Mononuclear cell (primary cell): Measurements from ENCODE around the gene METTL27. TPM values are rescaled to one million over a fixed set of nuclear protein-coding genes. Genes with fewer than 3 reads are reported as not detected.
"Not testable (repeated sequence)": the region's sequence is repeated elsewhere in the genome, so short reads cannot be mapped to it uniquely, and the experiment has no call there.

Experiments used
- H3K27me3 ChIP-seq: 2 replicates; pipeline ENCODE4 v1.6.0; 2011; ENCODE audit warnings: low read length, control low read depth; ENCODE audit not compliant: insufficient read depth
- H3K4me1 ChIP-seq: 2 replicates; pipeline ENCODE4 v1.5.1; 2011; ENCODE audit warnings: mild to moderate bottlenecking, low read length, control low read depth; ENCODE audit not compliant: insufficient read depth
- H3K4me3 ChIP-seq: 2 replicates; pipeline ENCODE4 v1.5.1; 2011; ENCODE audit warnings: mild to moderate bottlenecking, low read length, moderate library complexity
- H3K9me3 ChIP-seq: 2 replicates; pipeline ENCODE4 v1.5.1; 2011; ENCODE audit warnings: low read depth, mild to moderate bottlenecking, control low read depth, low read length
- total RNA-seq: library from RNA; depleted of rRNA; stranded (reverse); fragments of >200 nt; gene quantifications from one replicate; pipeline ENCODE4 v1.2.3, GENCODE V29; 2012

The METTL27 gene
- total RNA-seq, 1 donor: not detected

DNA sequence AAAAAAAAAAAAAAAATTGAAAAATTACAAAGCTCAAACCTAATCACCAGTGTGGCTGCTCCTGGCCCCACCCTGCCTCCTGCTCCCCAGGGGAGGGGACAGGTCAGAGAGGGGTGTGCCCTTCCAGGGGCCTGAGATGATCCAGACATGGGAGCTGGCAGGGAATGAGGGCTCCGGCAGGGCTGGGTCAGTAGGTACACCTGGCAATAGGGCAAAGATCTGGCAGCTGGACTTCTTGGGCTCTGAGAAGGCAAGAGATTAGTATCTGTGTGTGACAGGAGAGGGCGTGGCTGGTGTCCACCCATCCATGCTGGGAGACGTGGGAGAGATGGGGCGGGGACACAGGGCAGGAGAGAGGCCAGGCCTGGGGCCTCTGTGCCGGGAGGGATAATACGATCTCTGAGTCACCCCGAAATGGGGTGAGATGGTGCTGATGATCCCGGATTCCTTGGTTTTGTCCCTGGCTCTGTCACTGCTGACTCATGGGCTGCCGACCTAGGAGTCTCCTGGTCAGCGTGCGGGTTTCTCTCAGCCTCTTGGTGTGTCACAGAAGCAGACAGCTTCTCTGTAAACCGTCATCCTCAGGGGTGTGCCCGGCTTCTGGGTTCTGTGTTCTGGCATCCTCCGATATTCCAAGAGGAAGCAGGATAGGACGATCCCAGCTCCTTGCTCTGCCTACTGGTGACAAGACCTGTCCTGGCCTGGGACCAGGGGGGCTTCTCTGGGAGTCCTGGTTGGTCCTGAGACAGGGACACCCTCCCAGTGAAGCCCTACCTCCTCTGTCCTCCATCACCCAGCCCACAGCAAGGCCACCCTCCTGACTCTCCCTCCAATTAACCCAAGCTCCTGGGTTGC is 19.8 kb downstream of the METTL27 start:
- H3K27me3 ChIP-seq: no peaks in the 10 kb centered on the region
- H3K4me3 ChIP-seq: no peak overlapping the region
- H3K4me1 ChIP-seq: peaks cover 18% of the 10 kb centered on the region
- H3K9me3 ChIP-seq: no peaks in the 10 kb centered on the region

DNA sequence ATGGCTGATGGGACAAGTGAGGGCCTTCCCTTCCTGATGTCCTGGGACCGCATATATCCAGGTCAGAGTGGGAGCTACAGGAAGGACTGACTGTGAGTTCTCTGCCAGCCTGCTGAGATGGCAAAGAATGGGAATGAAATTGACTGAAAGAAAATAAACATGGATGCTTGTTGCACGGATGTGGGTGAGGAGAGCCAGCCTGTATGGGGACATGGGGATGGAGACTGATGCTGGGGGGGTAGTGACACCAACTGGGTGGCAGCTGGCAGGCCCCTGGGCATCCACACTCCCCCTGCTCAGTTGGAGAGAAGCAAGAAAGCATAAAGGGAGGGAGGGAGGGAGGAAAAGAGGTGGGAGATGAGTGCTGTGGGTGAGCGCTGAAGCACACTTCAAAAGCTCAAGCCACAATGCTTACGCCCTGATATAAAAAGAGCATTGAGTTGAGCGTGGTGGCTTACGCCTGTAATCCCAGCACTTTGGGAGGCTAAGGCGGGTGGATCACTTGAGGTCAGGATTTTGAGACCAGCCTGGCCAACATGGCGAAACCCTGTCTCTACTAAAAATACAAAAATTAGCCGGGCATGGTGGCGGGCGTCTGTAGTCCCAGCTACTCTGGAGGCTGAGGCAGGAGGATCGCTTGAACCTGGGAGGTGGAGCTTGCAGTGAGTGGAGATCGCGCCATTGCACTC is 20.6 kb downstream of the METTL27 start:
- H3K9me3 ChIP-seq, H3K4me3 ChIP-seq, H3K27me3 ChIP-seq: not testable (repeated sequence)
- peaks cover 10% of the 10 kb centered on the region for H3K4me1 ChIP-seq

DNA sequence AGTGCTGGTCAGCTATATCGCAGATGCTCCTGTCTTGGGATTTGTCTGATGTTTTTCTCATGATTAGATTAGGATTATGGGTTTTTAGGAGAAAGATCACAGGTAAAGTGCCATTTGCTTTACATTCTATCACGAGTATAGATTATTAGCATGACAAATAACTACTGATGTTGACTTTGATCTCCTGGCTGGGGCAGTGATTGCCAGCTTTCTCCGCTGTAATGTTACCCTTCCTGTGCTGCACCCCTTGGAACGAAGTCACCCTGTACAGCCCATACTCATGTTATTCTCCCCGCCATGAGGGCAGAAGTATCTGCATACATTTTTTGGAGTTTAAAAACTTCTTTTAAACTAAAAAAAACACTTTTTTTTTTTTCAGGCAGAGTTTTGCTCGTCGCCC is 22.3 kb downstream of the METTL27 start:
- H3K27me3 ChIP-seq: no peaks in the 10 kb centered on the region
- no peaks in the 10 kb centered on the region for H3K9me3 ChIP-seq
- no peak overlapping the region for H3K4me3 ChIP-seq
- H3K4me1 ChIP-seq: no peaks in the 10 kb centered on the region

DNA sequence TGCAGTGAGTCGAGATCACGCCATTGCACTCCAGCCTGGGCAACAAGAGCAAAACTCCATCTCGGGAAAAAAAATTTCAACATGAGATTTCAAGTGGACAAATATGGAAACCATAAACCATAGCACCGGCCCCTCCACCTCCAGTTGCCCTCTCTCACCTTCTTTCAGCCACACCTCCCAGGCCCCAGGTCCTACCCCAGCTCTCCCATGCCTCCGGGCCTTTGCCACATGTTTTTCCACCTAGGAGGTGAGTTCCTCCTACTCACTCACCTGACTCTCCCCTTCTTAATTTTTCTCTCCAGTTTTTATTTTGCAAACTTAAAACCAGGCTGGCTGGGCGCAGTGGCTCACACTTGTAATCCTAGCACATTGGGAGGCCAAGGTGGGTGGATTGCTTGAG is 25.2 kb downstream of the METTL27 start:
- Histone ChIP-seq H3K27me3 (no peaks in the 10 kb centered on the region), H3K4me1 (no peaks in the 10 kb centered on the region), H3K4me3 (no peak overlapping the region), H3K9me3 (no peaks in the 10 kb centered on the region)

DNA sequence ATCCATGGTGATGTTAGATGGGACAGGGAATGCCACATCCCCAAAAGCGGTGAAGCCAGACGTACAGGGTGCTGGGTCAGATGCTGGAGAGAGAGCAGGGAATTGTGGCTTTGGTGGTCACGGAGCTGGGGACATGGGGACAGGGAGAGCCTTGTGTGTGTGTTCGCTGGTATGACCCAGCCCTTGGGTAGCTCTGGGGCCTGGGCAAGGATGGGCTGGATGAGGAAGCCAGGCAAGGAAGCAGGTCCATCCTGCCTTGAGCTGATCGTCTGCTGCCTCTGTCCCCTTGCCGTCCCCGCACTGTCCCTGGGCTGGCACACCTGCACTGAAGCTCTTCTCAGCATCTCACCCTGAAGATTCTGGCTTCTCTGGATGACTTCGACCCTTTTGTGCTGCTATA is 26.9 kb downstream of the METTL27 start:
- Histone ChIP-seq H3K4me1 (no peaks in the 10 kb centered on the region), H3K9me3 (no peaks in the 10 kb centered on the region), H3K4me3 (no peak overlapping the region), H3K27me3 (no peaks in the 10 kb centered on the region)

DNA sequence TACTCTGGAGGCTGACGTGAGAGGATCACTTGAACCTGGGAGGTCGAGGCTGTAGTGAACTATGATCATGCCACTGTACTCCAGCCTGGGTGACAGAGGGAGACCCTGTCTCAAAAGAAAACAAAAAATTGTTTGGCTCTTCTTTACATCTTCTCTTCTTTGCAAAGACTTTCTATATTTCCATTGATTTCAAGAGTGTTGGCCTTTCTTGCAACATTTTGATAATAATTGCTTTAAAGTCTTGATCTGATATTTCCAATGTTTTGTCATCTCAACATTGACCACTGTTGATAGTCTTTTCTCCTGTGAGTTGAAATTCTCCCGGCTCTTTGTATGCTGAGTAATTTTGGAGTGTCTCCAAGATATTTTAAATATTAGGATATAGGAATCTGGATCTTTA is 29.3 kb downstream of the METTL27 start:
- no peaks in the 10 kb centered on the region for H3K9me3 ChIP-seq
- no peaks in the 10 kb centered on the region for H3K4me1 ChIP-seq
- H3K27me3 ChIP-seq: no peaks in the 10 kb centered on the region
- no peak overlapping the region for H3K4me3 ChIP-seq

DNA sequence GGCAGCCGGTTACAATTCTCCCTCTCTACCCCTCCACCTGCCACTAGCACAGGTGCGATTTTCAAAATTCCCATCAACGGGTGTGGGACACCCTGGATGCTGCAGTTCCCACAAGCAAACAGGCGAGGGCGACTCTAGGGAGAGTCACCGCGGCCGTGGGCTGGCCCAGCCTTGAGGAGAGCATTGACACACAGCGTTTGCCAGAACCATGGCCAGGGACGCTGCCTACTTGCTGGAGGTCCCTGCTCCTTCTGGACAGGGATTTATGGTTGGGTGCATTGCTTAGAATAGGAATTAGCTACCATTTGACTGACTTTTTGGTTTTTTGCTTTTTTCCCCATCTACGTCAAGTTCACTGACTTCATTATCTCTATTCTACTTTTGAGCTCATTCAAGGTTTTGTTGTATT is 30.6 kb downstream of the METTL27 start:
- H3K4me1 ChIP-seq: no peaks in the 10 kb centered on the region
- no peaks in the 10 kb centered on the region for H3K9me3 ChIP-seq
- no peaks in the 10 kb centered on the region for H3K27me3 ChIP-seq
- no peak overlapping the region for H3K4me3 ChIP-seq

DNA sequence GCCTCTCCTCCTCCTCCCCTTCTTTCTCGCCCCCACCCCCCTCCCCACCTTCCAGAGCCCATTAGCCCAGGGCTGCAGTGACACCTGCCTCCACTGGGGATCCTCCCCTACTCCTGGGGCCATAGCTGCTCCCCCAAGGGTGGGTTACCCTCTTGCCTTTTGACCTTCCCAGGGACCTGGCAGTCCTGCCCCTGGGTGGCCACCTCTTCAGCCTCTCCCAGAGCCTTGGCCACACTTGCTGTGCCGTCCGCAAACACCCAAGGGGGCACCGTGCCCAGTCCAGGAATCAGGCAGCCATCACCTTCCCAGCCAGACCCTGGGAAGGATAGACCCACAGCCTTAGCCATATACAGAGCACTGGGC is 31.3 kb downstream of the METTL27 start:
- Histone ChIP-seq H3K9me3 (no peaks in the 10 kb centered on the region), H3K27me3 (no peaks in the 10 kb centered on the region), H3K4me3 (no peak overlapping the region), H3K4me1 (no peaks in the 10 kb centered on the region)

DNA sequence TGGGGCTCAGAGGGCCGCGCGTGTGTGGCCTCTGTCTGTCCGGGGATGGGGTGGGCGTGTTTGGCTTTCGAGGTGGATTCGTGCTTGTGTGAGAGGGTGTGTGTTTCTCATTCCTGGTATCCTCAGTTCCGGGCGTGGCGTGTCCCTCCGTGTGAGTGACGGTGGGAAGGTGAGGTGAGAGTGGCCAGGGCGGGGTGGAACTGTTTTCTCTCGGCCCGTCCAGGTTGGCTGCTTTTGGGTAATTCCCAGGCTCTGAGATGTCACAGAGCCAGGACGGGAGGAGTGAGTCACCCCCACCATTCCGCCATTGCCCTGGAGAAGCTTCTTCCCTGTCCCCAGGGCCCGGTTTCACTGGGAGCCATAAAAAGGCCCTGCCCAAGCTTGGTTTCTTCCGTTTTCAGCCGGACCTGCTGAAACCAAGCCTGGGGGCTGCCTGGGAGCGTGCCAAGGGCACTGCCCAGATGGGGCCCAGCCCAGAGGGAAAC is 32.8 kb downstream of the METTL27 start:
- Histone ChIP-seq H3K27me3 (no peaks in the 10 kb centered on the region), H3K9me3 (no peaks in the 10 kb centered on the region), H3K4me1 (no peaks in the 10 kb centered on the region), H3K4me3 (no peak overlapping the region)

DNA sequence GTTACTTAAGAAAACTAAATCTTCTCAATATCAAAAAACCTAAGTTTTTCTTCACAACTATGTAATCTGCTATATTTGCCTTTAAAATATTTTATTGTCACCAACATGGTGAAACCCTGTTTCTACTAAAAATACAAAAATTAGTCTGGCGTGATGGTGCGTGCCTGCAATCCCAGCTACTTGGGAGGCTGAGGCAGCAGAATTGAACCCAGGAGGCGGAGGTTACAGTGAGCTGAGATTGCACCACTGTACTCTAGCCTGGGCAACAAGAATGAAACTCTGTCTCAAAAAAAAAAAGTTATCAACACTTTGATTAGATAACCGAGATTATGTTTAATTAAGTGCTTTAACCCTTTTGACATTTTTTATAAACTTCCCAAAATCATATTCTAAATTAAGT is 39.9 kb downstream of the METTL27 start:
- no peaks in the 10 kb centered on the region for H3K4me1 ChIP-seq
- H3K27me3 ChIP-seq: no peaks in the 10 kb centered on the region
- no peak overlapping the region for H3K4me3 ChIP-seq
- no peaks in the 10 kb centered on the region for H3K9me3 ChIP-seq

DNA sequence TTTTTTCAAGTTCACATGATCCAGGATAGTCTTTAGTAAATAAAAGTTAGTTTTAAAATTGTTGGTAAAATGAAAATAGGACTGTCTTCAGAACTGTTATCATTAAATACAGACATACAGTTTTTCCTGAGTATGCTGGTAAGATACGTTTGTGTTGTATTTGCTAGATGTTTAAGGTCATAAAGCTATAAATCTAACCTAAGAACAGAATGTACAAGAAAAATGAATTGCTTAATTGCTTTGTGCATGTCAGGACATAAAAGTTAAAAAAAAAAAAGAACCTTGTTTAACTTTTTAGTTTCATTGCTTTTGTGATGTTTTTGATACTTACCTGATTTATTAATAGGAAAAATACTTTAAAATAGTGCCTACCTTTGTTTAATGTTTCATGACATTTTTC is 40.7 kb downstream of the METTL27 start:
- Histone ChIP-seq H3K9me3 (no peaks in the 10 kb centered on the region), H3K4me3 (no peak overlapping the region), H3K4me1 (no peaks in the 10 kb centered on the region), H3K27me3 (no peaks in the 10 kb centered on the region)

DNA sequence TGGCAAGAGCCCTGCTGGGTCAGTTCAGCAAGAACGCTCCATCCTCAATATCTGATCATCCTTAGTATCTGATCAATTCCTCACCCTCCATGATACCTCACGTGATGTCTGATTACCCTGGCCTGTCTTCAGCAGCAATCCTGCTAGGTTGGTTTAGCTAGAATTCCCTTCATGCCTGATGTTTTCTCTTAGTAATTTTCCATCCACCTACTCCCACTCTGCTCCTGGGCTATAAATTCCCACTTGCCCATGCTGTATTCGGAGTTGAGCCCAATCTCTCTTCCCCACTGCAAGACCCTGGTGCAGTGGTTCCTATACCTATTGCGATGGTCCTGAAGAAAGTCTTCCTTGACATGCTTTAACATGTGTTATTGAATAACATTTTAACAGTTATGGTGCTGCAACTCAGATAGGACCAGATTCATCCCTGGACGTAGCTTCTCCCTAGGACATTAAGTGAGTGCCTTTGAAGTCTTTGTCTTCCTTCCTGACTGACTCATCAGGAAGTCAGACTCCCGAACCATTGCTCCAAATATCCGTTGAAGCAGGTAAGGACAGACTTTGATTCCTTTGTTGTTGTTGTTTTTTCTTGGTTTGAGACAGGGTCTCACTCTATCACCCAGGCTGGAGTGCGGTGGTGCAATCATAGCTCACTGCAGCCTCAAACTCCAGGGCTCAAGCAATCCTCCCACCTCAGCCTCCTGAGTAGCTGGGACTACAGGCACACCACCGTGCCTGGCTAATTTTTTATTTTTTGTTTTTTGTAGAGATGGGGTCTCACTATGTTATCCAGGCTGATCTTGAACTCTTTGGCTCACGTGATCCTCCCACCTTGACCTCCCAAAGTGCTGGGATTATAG is 42.8 kb downstream of the METTL27 start:
- H3K4me3 ChIP-seq: no peak overlapping the region
- H3K27me3 ChIP-seq: no peaks in the 10 kb centered on the region
- H3K4me1 ChIP-seq: no peaks in the 10 kb centered on the region
- H3K9me3 ChIP-seq: no peaks in the 10 kb centered on the region

DNA sequence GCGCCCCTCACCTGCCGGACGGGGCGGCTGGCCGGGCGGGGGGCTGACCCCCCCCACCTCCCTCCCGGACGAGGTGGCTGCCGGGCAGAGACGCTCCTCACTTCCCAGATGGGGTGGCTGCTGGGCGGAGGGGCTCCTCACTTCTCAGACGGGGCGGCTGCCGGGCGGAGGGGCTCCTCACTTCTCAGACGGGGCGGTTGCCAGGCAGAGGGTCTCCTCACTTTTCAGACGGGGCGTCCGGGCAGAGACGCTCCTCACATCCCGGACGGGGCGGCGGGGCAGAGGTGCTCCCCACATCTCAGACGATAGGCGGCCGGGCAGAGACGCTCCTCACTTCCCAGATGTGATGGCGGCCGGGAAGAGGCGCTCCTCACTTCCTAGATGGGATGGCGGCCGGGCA is 45.1 kb downstream of the METTL27 start:
- H3K27me3 ChIP-seq, H3K4me1 ChIP-seq, H3K9me3 ChIP-seq, H3K4me3 ChIP-seq: not testable (repeated sequence)

DNA sequence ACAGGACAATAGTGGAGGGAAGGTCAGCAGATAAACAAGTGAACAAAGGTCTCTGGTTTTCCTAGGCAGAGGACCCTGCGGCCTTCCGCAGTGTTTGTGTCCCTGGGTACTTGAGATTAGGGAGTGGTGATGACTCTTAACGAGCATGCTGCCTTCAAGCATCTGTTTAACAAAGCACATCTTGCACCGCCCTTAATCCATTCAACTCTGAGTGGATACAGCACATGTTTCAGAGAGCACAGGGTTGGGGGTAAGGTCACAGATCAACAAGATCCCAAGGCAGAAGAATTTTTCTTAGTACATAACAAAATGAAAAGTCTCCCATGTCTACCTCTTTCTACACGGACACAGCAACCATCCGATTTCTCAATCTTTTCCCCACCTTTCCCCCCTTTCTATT is 45.7 kb downstream of the METTL27 start:
- H3K4me3 ChIP-seq, H3K4me1 ChIP-seq, H3K27me3 ChIP-seq, H3K9me3 ChIP-seq: not testable (repeated sequence)

DNA sequence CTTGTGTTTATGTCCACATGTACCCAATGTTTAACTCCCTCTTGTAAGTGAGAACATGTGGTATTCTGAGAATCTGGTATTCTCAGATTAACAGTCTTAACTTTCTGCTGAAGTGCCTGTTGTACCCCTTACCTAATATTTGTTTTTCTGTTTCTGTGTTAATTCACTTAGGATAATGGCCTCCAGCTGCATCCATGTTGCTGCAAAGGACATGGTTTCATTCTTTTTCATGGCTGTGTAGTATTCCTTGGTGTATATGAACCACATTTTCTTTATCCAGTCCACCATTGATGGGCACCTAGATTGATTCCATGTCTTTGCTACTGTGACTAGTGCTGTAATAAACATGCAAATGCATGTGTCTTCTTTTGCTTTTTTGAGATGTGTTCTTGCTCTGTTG is 47.1 kb downstream of the METTL27 start:
- not testable (repeated sequence) for H3K4me1 ChIP-seq, H3K4me3 ChIP-seq, H3K9me3 ChIP-seq, H3K27me3 ChIP-seq
